ENCODE measurements around the gene B4GALNT4. TPM values are rescaled to one million over a fixed set of nuclear protein-coding genes. Genes with fewer than 3 reads are reported as not detected.

The B4GALNT4 gene
- polyA plus RNA-seq, 1 donor = 24.0 TPM

GRCh38 chr11:377883-378500 is 8.7 kb downstream of the B4GALNT4 start:
- Histone ChIP-seq H3K36me3 (ENCODE audit: control insufficient read depth, insufficient read depth, low read length) (no peaks in the 10 kb centered on the region), H3K4me3 (ENCODE audit: low read length) (no peak overlapping the region), H3K27ac (ENCODE audit: low read length) (no peak overlapping the region), H3K4me1 (ENCODE audit: control insufficient read depth, insufficient read depth, low read length) (no peaks in the 10 kb centered on the region), H3K9me3 (ENCODE audit: control insufficient read depth, low read depth, low read length) (peaks cover 27% of the 10 kb centered on the region), H3K27me3 (ENCODE audit: control insufficient read depth, insufficient read depth, low read length) (no peaks in the 10 kb centered on the region)
- WGBS (ENCODE audit: insufficient coverage, low lambda C conversion rate) = no CpG with 5 or more reads among the region's 11 CpGs
- no peak for DNase-seq

GRCh38 chr11:379205-380094 is 10.2 kb downstream of the B4GALNT4 start:
- no peaks in the 10 kb centered on the region for H3K4me1 ChIP-seq (ENCODE audit: control insufficient read depth, insufficient read depth, low read length)
- DNase-seq = no peak
- no peak overlapping the region for H3K4me3 ChIP-seq (ENCODE audit: low read length)
- H3K9me3 ChIP-seq (ENCODE audit: control insufficient read depth, low read depth, low read length) = peaks cover 27% of the 10 kb centered on the region
- H3K27me3 ChIP-seq (ENCODE audit: control insufficient read depth, insufficient read depth, low read length) = no peaks in the 10 kb centered on the region
- H3K36me3 ChIP-seq (ENCODE audit: control insufficient read depth, insufficient read depth, low read length) = no peaks in the 10 kb centered on the region
- WGBS (ENCODE audit: insufficient coverage, low lambda C conversion rate) = no CpG with 5 or more reads among the region's 87 CpGs
- no peak overlapping the region for H3K27ac ChIP-seq (ENCODE audit: low read length)

DNA sequence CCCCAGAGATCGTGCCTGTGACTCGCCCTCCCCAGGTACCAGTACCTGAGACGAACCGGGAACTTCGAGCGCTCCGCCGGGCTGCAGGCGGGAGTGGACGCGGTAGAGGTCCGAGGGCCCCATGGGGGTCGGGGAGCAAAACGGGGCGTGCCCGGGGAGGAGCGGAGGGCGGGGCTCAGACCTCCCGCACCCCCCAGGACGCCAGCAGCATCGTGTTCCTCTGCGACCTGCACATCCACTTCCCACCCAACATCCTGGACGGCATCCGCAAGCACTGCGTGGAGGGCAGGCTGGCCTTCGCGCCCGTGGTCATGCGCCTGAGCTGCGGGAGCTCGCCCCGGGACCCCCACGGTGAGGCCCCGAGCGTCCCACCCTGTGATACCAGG is 10.8 kb downstream of the B4GALNT4 start:
- H3K36me3 ChIP-seq (ENCODE audit: control insufficient read depth, insufficient read depth, low read length) = no peaks in the 10 kb centered on the region
- WGBS (ENCODE audit: insufficient coverage, low lambda C conversion rate) = no CpG with 5 or more reads among the region's 35 CpGs
- H3K4me1 ChIP-seq (ENCODE audit: control insufficient read depth, insufficient read depth, low read length) = no peaks in the 10 kb centered on the region
- H3K4me3 ChIP-seq (ENCODE audit: low read length) = no peak overlapping the region
- no peak for DNase-seq
- peaks cover 25% of the 10 kb centered on the region for H3K9me3 ChIP-seq (ENCODE audit: control insufficient read depth, low read depth, low read length)
- H3K27ac ChIP-seq (ENCODE audit: low read length) = no peak overlapping the region
- no peaks in the 10 kb centered on the region for H3K27me3 ChIP-seq (ENCODE audit: control insufficient read depth, insufficient read depth, low read length)

DNA sequence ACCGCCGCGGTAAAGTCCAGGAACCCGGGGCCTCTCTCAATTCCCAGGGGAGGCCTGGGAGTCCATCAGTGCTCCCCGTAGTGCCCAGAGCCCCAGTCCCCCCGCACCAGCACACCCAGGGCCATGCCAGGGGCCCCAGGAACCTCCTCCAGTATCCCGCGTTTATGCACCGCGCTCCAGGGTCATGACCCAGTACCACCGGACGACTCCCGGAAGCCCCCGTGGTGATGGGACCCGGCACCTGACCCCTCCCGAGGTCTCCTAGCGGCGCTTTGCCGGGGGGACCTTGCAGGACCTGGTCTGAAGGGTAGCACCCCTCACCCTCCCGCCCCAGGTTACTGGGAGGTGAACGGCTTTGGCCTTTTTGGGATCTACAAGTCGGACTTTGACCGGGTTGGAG is 11.2 kb downstream of the B4GALNT4 start:
- no peaks in the 10 kb centered on the region for H3K27me3 ChIP-seq (ENCODE audit: control insufficient read depth, insufficient read depth, low read length)
- H3K9me3 ChIP-seq (ENCODE audit: control insufficient read depth, low read depth, low read length) = peaks cover 22% of the 10 kb centered on the region
- H3K4me1 ChIP-seq (ENCODE audit: control insufficient read depth, insufficient read depth, low read length) = no peaks in the 10 kb centered on the region
- H3K27ac ChIP-seq (ENCODE audit: low read length) = no peak overlapping the region
- no peaks in the 10 kb centered on the region for H3K36me3 ChIP-seq (ENCODE audit: control insufficient read depth, insufficient read depth, low read length)
- no peak for DNase-seq
- H3K4me3 ChIP-seq (ENCODE audit: low read length) = no peak overlapping the region
- WGBS (ENCODE audit: insufficient coverage, low lambda C conversion rate) = no CpG with 5 or more reads among the region's 23 CpGs

DNA sequence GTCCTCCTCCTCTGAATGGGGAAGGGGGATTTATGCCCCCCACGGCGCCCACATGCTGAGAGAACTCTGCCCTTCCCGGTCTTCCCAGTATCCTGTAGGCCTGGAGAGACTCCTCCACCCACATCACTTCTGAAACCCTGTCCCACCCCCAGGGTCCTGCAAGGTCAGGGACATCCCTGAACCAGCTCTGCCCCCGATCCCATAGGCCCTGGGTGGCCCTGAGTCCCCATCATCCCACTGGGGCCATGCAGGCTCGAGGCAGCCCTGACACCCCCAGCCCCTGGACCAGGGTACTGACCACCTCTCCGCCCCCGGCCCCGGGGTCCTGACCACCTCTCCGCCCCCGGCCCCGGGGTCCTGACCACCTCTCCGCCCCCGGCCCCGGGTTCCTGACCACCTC is 11.7 kb downstream of the B4GALNT4 start:
- H3K9me3 ChIP-seq (ENCODE audit: control insufficient read depth, low read depth, low read length) = peaks cover 23% of the 10 kb centered on the region
- no peaks in the 10 kb centered on the region for H3K36me3 ChIP-seq (ENCODE audit: control insufficient read depth, insufficient read depth, low read length)
- DNase-seq = no peak
- no CpG with 5 or more reads among the region's 14 CpGs for WGBS (ENCODE audit: insufficient coverage, low lambda C conversion rate)
- H3K27ac ChIP-seq (ENCODE audit: low read length) = no peak overlapping the region
- H3K4me1 ChIP-seq (ENCODE audit: control insufficient read depth, insufficient read depth, low read length) = no peaks in the 10 kb centered on the region
- no peak overlapping the region for H3K4me3 ChIP-seq (ENCODE audit: low read length)
- no peaks in the 10 kb centered on the region for H3K27me3 ChIP-seq (ENCODE audit: control insufficient read depth, insufficient read depth, low read length)

DNA sequence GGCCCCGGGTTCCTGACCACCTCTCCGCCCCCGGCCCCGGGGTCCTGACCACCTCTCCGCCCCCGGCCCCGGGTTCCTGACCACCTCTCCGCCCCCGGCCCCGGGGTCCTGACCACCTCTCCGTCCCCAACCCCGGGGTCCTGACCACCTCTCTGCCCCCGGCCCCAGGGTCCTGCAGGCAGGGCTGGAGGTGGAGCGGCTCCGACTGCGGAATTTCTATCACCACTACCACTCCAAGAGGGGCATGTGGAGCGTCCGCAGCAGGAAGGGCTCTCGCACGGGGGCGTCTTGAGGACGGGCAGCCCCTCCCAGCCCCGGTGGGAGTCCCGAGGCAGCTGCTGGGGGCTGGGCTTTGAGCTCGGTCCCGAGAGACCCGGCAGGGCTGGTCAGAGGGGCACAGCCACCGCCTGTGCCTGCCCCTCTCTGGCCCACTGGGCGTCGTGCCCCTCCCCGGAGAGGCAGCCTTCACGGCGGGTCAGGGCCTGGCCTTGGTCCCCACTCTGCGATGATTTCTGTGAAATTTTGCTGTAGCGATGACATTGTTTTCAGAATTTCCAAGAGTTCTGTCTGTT is 12.3 kb downstream of the B4GALNT4 start:
- Histone ChIP-seq H3K27ac (ENCODE audit: low read length) (no peak overlapping the region), H3K27me3 (ENCODE audit: control insufficient read depth, insufficient read depth, low read length) (no peaks in the 10 kb centered on the region), H3K4me3 (ENCODE audit: low read length) (no peak overlapping the region), H3K9me3 (ENCODE audit: control insufficient read depth, low read depth, low read length) (peaks cover 29% of the 10 kb centered on the region), H3K4me1 (ENCODE audit: control insufficient read depth, insufficient read depth, low read length) (no peaks in the 10 kb centered on the region), H3K36me3 (ENCODE audit: control insufficient read depth, insufficient read depth, low read length) (no peaks in the 10 kb centered on the region)
- no peak for DNase-seq
- WGBS (ENCODE audit: insufficient coverage, low lambda C conversion rate) = 93% methylated on average over 3 of the region's 35 CpGs

DNA sequence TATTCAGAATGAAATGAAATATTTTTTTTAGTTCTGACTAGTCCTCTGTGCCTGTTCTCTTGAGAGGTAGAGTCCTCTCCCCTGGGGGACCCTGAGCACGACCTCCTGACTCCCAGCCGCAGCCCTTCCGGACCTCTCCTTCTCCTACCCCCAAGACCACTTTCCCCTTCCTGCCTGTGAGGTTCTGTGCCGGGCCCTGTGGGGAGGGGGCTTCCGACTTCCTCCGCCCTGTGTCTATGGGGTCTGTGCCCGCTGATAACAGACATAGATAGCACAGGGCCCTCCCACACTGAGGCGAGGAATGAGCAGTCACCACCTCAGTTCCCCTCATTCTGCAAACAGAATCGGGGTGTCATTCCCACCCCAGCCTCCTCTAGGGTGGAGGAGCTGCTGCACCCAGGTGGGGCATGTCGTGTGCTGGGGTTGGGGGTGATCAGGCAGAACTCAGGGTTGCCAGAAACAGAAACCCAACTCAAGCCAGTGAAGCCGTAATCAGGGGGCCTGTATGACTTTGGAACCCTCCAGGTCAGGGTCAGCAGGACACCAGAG is 12.9 kb downstream of the B4GALNT4 start:
- Histone ChIP-seq H3K36me3 (ENCODE audit: control insufficient read depth, insufficient read depth, low read length) (no peaks in the 10 kb centered on the region), H3K4me1 (ENCODE audit: control insufficient read depth, insufficient read depth, low read length) (no peaks in the 10 kb centered on the region), H3K9me3 (ENCODE audit: control insufficient read depth, low read depth, low read length) (peaks cover 29% of the 10 kb centered on the region), H3K27me3 (ENCODE audit: control insufficient read depth, insufficient read depth, low read length) (no peaks in the 10 kb centered on the region), H3K4me3 (ENCODE audit: low read length) (no peak overlapping the region), H3K27ac (ENCODE audit: low read length) (no peak overlapping the region)
- DNase-seq = no peak
- no CpG with 5 or more reads among the region's 11 CpGs for WGBS (ENCODE audit: insufficient coverage, low lambda C conversion rate)

DNA sequence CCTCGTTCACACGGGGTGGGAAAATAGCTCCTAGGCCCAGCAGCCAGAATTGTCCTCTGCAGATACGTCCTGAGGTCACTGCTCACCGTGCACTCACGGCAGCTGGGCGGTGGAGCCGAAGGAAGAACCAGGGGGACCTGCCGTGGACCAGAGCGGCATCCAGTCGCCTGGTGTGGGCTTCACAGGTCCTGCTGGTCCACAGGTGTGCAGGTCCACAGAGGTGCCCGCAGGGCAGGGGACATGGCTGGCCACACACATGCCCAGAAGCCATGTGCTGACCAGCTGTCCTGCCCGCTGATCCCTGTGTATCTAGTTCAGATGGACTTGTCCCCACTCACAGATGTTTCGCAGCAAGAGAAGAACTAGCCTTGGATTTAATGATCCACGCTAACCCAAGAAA is 14.1 kb downstream of the B4GALNT4 start:
- DNase-seq = no peak
- H3K9me3 ChIP-seq (ENCODE audit: control insufficient read depth, low read depth, low read length) = peaks cover 29% of the 10 kb centered on the region
- no peak overlapping the region for H3K27ac ChIP-seq (ENCODE audit: low read length)
- WGBS (ENCODE audit: insufficient coverage, low lambda C conversion rate) = 100% methylated on average over 1 of the region's 14 CpGs
- H3K36me3 ChIP-seq (ENCODE audit: control insufficient read depth, insufficient read depth, low read length) = no peaks in the 10 kb centered on the region
- H3K4me3 ChIP-seq (ENCODE audit: low read length) = no peak overlapping the region
- no peaks in the 10 kb centered on the region for H3K4me1 ChIP-seq (ENCODE audit: control insufficient read depth, insufficient read depth, low read length)
- no peaks in the 10 kb centered on the region for H3K27me3 ChIP-seq (ENCODE audit: control insufficient read depth, insufficient read depth, low read length)

DNA sequence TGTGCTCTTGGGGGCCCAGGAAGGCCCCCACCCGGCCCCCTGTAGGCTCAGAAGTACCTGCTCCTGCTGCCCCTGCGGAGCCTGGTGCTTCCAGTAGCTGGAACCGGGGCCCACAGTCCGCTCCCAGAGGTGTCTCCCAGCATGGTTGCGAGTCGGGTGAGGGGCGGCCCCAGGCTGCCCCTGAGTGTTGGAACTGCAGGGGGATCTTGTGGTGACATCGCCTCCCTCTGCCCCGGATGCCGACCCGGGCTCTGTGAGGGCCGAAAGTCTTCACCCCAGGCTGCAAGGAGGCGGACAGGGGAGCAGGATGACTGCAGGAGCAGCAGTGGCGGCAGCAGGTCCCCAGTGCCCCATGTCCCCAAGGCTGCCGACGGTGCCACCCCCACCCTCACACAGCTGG is 15.2 kb downstream of the B4GALNT4 start:
- Histone ChIP-seq H3K4me1 (ENCODE audit: control insufficient read depth, insufficient read depth, low read length) (no peaks in the 10 kb centered on the region), H3K36me3 (ENCODE audit: control insufficient read depth, insufficient read depth, low read length) (no peaks in the 10 kb centered on the region), H3K27ac (ENCODE audit: low read length) (no peak overlapping the region), H3K27me3 (ENCODE audit: control insufficient read depth, insufficient read depth, low read length) (no peaks in the 10 kb centered on the region), H3K9me3 (ENCODE audit: control insufficient read depth, low read depth, low read length) (peaks cover 23% of the 10 kb centered on the region), H3K4me3 (ENCODE audit: low read length) (no peak overlapping the region)
- no peak for DNase-seq
- WGBS (ENCODE audit: insufficient coverage, low lambda C conversion rate) = no CpG with 5 or more reads among the region's 16 CpGs

GRCh38 chr11:385594-386351 is 16.5 kb downstream of the B4GALNT4 start:
- no peak overlapping the region for H3K27ac ChIP-seq (ENCODE audit: low read length)
- no peak overlapping the region for H3K4me3 ChIP-seq (ENCODE audit: low read length)
- H3K4me1 ChIP-seq (ENCODE audit: control insufficient read depth, insufficient read depth, low read length) = peaks cover 4% of the 10 kb centered on the region
- H3K27me3 ChIP-seq (ENCODE audit: control insufficient read depth, insufficient read depth, low read length) = no peaks in the 10 kb centered on the region
- no peak for DNase-seq
- H3K9me3 ChIP-seq (ENCODE audit: control insufficient read depth, low read depth, low read length) = peaks cover 12% of the 10 kb centered on the region
- H3K36me3 ChIP-seq (ENCODE audit: control insufficient read depth, insufficient read depth, low read length) = no peaks in the 10 kb centered on the region
- WGBS (ENCODE audit: insufficient coverage, low lambda C conversion rate) = no CpG with 5 or more reads among the region's 19 CpGs

Data from large intestine (tissue), 3 donors.